Stimulated activated CD4-positive, alpha-beta T cell treated with anti-CD3 and anti-CD28 coated beads, Interleukin-1b, Interleukin-23, amount 100 ng/mL, for 1 hour (primary cell): Measurements from ENCODE around the gene CAPN9.
"Not testable (repeated sequence)": the region's sequence is repeated elsewhere in the genome, so short reads cannot be mapped to it uniquely, and the experiment has no call there.

Experiments used
- DNase-seq, 2 donors: peaks; one replicate each; pipeline ENCODE4 v3.0.0-alpha.2; 2020; ENCODE audit warnings: low read depth in 2 of 2

The CAPN9 gene

GRCh38 chr1:230823931-230824381 lies 76.8 kb downstream of the CAPN9 start:
- no peak for DNase-seq

- no peak for DNase-seq
These were observed 77.3 kb downstream of the CAPN9 start for GRCh38 chr1:230824551-230824918.

- no peak for DNase-seq
These were observed 77.9 kb downstream of the CAPN9 start for GRCh38 chr1:230824919-230825721.

- DNase-seq, result no peak
These were observed 78.6 kb downstream of the CAPN9 start for GRCh38 chr1:230825761-230826160.

GRCh38 chr1:230826166-230826875 lies 79.1 kb downstream of the CAPN9 start:
- no peak for DNase-seq

GRCh38 chr1:230827081-230827681 lies 80.0 kb downstream of the CAPN9 start:
- DNase-seq, result no peak

- DNase-seq, result no peak
These were observed 80.6 kb downstream of the CAPN9 start for GRCh38 chr1:230827801-230828200.

- no peak for DNase-seq
These were observed 81.2 kb downstream of the CAPN9 start for GRCh38 chr1:230828421-230828820.

- DNase-seq, result no peak
These were observed 84.6 kb downstream of the CAPN9 start for GRCh38 chr1:230831771-230832170.

GRCh38 chr1:230832476-230832875 lies 85.3 kb downstream of the CAPN9 start:
- no peak for DNase-seq

GRCh38 chr1:230833511-230833910 lies 86.3 kb downstream of the CAPN9 start:
- no peak for DNase-seq

- DNase-seq, result no peak
These were observed 87.1 kb downstream of the CAPN9 start for GRCh38 chr1:230834292-230834691.

GRCh38 chr1:230836347-230836746 lies 89.2 kb downstream of the CAPN9 start:
- DNase-seq, result no peak

- no peak for DNase-seq
These were observed 89.6 kb downstream of the CAPN9 start for GRCh38 chr1:230836793-230837192.

- DNase-seq, result no peak
These were observed 92.0 kb downstream of the CAPN9 start for GRCh38 chr1:230839173-230839572.

GRCh38 chr1:230842801-230843200 lies 95.6 kb downstream of the CAPN9 start:
- DNase-seq, result no peak

- DNase-seq, result no peak
These were observed 96.5 kb downstream of the CAPN9 start for GRCh38 chr1:230843503-230844309.

- DNase-seq, result no peak
These were observed 97.4 kb downstream of the CAPN9 start for GRCh38 chr1:230844561-230844960.

- DNase-seq, result not testable (repeated sequence)
These were observed 98.0 kb downstream of the CAPN9 start for GRCh38 chr1:230845184-230845583.

GRCh38 chr1:230848235-230848634 lies 101.0 kb downstream of the CAPN9 start:
- no peak for DNase-seq

GRCh38 chr1:230849451-230850224 lies 102.5 kb downstream of the CAPN9 start:
- no peak for DNase-seq
